Hepatocyte (in vitro differentiated cells): ENCODE measurements around the gene TNS4.

Experiments
- EZH2 ChIP-seq: fragments of 200-600 bp; sonication (generic); IDR thresholded peaks from 2 replicates; pipeline ENCODE4 v1.6.1; 2016; ENCODE audit warnings: antibody characterized with exemption, mild to moderate bottlenecking, borderline replicate concordance
- EZH2phosphoT487 ChIP-seq: fragments of 200-600 bp; sonication (generic); IDR thresholded peaks from one replicate; pipeline ENCODE4 v1.6.1; 2018; ENCODE audit warnings: antibody characterized with exemption, mild to moderate bottlenecking, low read depth, moderate library complexity; ENCODE audit not compliant: unreplicated experiment, severe bottlenecking
- TF ChIP-seq, protein P1 (sequence below): fragments of 200-600 bp; sonication (generic); IDR thresholded peaks from 2 replicates; pipeline ENCODE4 v1.5.1; 2016; ENCODE audit warnings: antibody characterized with exemption, mild to moderate bottlenecking; ENCODE audit not compliant: poor library complexity

GRCh38 chr17:40535924-40536294 is 34.5 kb upstream of the TNS4 start:
- TF ChIP-seq, protein P1, sequence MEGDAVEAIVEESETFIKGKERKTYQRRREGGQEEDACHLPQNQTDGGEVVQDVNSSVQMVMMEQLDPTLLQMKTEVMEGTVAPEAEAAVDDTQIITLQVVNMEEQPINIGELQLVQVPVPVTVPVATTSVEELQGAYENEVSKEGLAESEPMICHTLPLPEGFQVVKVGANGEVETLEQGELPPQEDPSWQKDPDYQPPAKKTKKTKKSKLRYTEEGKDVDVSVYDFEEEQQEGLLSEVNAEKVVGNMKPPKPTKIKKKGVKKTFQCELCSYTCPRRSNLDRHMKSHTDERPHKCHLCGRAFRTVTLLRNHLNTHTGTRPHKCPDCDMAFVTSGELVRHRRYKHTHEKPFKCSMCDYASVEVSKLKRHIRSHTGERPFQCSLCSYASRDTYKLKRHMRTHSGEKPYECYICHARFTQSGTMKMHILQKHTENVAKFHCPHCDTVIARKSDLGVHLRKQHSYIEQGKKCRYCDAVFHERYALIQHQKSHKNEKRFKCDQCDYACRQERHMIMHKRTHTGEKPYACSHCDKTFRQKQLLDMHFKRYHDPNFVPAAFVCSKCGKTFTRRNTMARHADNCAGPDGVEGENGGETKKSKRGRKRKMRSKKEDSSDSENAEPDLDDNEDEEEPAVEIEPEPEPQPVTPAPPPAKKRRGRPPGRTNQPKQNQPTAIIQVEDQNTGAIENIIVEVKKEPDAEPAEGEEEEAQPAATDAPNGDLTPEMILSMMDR = no peak
- TF ChIP-seq EZH2 (no peak), EZH2phosphoT487 (no peak)
